CD4-positive, alpha-beta T cell treated with Interleukin-2 at 100 ng/mL for 4 hours (primary cell): ENCODE measurements around the gene SH2D5.
"Not testable (repeated sequence)": the region's sequence is repeated elsewhere in the genome, so short reads cannot be mapped to it uniquely, and the experiment has no call there.

Source experiments
- DNase-seq: peaks from one replicate; pipeline ENCODE4 v3.0.0-alpha.2; 2020; ENCODE audit warnings: low spot score

SH2D5 gene

DNA sequence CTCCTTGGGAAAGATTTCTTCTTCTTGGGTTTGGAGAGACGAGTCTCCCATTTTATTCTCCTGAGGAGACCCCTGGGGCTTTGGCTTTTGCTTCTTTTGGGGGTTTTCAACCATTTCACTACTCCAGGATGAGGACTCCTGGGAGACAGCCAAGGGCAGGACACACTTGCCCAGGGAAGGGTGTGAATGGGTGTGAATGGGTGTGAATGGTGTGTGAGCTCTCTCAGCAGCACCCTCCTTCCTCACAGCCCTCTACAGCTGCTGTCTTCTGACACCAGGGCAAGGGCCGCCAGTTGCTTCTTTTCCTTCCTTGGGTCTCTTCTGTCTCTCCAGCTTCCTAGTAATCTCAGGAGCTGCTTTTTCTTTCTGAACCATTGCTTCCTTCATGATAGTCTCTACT, 38.9 kb downstream of the SH2D5 start:
- no peak for DNase-seq

DNA sequence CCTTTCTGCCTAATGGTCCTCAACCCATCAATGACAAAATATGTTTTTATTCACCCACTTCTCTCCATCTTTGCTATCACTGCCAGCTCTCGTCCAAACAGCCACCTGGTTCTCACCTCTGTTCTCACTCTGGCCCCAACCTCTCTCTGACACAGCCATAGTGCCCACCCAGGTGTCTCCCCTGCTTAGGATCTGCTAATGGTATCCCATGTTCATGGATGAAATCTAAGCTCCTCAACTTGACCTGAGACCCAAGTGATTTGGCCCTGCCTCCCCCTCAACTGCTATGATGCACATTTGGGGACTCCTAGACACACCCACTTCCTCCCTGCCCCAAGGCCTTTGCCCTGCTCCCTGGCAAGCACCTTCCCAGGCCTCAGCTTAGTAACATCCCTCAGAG, 40.6 kb downstream of the SH2D5 start:
- no peak for DNase-seq

DNA sequence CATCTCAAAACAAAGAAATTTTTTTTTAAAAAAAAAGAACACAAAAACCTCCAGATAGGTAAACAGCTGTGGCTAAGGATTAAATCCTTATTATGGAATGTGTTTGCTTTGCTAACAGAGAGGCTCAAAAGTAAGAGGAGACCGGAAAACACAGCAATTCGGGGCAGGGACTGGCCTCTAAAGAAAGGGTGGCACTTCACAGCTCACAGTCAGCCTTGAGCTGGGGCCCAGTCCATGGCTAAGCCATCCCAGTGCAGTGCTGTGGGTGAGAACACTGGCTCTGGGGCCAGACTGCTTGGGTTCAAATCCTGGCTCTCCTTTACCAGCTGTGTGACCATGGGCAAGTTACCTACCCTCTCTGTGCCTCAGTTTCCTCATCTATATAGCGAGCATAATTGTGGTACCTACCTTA, 42.9 kb downstream of the SH2D5 start:
- no peak for DNase-seq

DNA sequence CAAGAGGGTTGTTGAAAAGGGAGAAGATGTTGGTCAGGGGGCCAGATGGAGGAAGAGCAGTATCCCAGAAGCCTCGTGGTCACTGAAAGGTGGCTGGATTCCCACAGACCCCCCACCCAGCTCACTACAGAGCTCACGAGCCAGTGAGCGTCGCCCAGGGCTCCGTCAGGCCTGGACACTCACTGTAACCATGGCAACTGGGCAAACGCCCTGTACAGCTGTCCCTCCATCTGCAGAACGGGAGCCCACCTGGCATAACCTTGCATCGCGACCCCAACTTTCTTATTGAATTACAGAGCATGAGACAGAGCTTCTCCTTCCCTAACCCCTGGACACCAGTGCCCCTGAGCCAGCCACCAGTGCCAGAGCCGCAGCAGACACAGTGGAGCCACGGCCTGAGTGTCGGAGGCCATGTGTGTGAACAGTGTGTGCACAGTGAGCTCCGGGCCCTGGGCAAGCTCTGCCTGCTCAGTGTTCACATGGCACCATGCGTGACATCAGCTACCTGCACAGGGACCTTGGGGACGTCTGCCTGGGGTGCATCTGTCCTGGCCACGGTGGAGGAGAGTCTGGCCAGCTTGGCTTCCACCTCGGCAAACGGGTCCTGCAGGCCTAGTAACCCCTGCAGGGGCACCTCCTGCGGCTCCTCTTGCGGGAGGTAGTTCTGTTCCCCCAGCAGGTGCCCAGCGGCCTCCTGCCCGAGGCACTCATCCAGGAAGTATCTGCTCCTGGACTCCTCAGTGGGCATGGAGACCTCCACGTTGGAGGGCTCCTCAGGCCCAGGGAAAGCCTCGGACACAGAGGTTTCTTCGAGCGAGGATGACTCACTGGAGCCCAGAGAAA, 45.4 kb downstream of the SH2D5 start:
- no peak for DNase-seq

DNA sequence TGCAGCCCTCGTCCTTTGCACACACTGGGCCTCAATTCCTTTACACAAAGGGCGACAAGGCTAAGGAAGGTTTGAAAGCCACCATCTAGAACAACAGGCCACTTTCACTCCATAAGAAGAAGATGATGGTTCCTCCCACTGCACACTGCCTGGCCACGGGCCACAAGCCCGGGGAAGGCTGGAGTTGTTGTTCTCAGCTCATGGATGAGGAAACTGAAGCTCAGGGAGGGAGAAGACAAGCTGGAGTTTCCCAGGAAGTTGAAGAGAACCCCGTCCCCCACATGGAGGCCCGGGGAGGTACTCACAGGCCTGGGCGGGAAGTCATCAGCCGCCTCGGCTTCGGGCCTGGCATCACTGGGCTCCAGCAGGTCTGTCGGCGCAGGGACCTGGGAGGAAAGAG, 46.8 kb downstream of the SH2D5 start:
- DNase-seq, result no peak

DNA sequence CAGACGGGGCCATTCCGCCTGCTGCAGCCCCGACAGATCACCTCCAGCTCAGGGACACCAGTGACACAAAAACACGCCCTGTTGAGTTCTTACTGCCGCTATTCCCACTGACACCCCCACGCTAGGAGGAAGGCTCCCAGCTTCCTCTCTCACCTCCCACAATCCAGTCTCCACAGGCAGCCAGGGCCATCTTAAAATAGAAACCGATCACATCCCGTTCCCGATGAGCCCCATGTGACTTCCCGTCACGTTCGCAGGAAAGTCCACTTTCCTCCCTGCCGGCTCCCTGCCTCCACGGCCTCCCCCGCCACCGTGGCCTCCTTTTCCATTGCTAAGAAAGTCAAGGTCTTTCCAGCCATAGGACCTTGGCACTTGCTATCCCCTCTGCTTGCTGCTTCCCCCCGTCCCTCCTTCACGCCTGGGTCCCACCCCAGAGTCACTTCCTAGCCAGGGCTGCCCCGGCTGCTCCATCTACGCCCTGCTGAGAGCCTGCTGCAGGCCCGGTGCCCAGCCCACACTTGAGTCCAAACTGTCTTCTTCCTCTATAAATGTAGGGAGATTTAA, 47.3 kb downstream of the SH2D5 start:
- DNase-seq, result no peak

DNA sequence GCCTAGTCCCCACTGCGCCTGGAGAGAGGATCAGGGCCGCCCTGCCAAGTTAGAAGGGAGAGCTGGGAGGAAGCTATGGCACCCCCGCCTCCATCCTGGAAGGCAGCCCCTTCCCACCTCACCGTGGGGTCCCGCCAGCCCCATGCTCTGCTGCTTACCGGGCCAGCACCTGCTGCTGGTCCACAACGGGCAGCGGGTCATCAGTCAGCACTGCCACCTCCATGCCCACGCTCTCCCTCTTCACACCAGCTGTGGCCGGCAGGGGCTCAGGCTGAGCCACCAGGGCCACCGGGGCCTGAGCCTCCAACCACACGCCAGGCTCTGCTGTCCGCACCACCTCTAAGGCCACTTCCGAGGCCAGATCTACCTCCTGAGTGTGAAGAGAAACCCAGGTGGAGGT, 47.9 kb downstream of the SH2D5 start:
- DNase-seq, result no peak

DNA sequence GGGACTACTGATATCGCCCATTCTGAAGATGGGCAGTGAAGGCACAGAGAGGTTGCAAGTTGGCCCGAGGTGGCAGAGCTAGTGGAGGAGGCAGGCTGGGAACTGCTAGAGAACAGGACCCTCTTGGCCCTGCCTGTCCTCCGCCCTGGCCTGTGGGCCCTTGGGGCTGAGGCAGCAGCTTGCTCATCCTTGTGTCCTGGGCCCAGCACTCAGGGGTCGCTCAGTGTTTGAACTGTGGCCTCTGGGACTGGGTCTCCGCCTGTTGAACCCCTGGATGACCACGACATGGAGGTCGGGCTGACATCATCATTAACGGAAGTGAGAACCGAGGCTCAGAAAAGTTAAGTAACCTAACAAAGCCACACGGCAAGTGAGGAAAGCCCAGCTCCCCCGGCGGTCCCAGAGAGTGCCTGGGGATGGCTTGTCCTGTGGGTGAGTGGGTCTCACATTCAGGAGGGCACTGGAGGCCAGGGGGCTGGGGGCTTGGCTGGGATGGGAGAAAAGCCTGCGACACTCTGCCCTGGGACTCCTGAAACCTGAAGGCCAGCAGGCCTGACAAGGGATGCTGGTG, 48.4 kb downstream of the SH2D5 start:
- no peak for DNase-seq

DNA sequence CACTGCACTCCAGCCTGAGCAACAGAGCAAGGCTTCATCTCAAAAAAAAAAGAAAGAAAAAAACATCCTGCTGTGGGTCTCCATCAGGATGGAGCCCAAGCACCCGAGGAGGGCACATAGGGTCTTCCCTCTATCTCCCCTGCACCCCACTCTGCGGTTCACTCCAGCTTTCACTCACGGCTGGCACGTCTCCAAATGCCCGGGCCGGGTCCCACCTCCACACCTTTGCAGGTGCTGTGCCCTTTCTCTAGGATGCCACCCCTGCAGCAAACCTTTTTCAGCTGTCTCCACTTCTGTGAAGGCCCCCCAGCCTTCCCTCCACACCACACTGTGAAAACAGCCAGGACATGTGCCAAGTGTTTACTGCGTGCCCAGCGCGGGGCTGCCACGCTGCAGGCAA, 48.9 kb downstream of the SH2D5 start:
- no peak for DNase-seq

DNA sequence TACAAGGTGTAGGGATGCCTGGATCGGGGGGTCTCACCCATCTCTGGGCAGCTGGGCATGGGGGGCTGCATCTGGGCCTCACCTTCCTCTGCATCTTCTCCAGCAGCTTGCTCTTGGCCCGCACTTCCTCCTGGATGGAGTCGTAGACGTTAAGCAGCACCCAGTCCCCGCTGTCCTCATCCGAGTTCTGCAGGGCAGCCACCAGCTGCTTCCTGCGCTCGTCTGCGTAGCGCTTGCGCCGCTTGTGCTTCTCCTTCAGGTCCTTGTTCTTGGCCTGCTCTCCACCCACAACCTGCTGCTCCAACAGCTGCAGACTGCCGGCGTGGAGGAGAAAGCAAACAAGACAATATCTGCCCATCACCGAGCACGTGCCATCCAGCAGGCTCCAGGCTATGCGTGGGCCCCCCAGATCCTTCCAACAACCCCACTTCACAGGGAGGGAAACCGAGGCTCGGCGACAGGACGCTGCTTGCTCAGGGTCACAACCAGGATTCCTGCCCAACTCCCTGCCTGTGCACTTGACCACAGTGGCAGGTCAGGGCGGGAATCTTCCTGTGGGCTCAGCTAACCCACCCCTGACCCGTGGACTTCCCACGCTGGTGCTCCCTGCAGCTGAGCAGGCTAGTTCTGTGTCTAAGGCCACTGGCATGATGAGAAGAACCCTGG, 49.8 kb downstream of the SH2D5 start:
- no peak for DNase-seq

DNA sequence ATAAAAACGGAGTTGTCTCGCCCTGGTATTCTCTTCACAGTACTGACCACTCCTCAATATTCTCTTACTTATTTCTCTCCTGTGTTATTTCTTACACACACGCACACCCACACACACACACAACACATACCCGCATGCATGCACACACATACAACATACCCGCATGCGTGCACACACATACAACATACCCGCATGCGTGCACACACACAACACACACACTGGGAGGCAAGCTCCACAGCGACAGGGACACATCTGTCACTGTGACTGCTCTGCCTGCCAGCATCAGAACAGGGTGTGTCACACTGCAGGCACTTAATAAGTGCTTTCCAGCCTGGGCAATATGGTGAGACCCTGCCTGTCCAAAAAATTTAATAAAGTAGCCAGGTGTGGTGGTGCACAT, 50.5 kb downstream of the SH2D5 start:
- no peak for DNase-seq

DNA sequence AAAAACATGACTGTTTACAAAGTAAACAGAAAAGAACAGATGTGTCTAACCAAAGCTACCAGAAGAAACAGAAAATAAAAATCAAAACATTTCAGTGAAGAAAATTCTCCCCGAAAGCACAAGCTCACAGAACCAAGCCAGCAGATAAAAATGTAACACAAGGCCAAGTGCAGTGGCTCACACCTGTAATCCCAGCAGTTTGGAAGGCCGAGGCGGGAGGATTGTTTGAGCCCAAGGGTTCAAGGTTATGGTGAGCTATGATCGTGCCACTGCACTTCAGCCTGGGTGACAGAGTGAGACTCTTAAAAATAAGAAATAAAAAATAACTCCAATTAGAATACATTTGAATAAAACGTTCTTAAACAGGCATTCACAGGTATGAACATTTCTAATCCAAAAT, 52.2 kb downstream of the SH2D5 start:
- DNase-seq, result no peak

DNA sequence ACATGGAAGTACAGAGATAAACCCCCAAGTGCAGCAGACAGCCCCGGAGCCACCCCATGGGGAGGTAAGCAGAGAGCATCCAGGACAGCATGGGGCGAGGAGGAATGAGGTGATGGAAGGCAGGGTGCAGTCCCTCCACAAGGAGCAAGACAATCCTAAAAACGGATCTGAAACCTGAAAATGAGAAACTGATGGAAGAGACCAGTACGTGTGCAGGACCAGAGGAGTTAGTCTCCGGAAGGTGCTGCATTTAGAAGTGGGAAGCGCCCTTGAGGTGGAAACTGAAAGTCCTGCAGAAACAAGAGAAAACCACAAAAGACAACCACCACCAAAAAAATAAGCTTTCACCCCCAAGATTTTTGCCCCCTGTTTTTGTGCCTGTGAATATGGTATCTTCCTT, 53.9 kb downstream of the SH2D5 start:
- DNase-seq, result no peak

DNA sequence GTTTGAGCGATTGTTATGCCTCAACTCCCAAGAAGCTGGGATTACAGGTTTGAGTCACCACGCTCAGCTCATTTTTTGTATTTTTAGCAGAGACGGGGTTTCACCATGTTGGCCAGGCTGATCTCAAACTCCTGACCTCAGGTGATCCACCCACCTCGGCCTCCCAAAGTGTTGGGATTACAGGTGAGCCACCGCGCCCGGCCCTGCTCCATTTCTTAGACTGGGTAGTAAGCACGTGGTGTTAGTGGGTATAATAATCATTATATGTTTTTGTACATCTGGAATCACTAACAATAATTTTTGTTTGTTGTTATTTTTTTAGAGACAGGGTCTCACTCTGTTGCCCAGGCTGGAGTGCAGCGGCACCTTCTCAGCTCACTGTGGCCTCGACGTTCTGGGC, 58.9 kb downstream of the SH2D5 start:
- not testable (repeated sequence) for DNase-seq

DNA sequence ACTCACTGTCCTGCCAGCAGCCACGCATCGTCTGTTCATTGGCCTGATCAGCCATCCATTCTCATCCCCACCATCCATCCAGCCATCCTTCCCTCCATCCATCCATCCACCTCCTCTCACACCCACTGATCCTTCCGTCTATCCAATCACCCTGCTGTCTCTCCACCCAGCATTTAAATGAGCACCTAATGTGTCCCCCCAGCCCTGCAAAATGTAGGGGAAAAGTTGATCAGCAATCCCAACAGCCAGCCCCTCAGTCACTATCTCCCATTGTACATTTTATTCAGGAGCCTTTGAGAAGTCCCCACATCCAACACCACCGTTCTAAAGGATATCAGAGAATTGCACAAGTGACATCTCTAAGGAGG, 60.3 kb downstream of the SH2D5 start:
- DNase-seq, result no peak

DNA sequence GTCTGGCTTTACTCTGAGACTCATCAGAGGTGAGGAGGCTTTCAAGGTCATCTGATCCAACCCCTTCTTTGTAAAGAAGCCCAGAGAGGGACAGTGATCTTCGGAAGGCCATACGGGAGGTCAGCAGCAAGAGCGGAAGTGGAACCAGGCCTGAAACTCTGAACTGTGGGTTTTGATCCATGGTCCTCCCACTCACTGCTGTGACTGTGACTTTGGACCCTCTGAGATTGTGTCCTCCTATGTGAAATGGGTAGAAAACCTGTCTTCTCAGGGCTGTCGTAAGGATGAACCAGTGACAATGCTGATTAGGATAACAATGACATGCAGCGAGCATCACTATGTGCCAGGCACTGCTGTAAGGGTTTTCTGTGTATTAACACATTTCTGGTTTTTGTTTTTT, 61.6 kb downstream of the SH2D5 start:
- DNase-seq, result no peak
